ENCODE data around the gene COLGALT1.

The COLGALT1 gene

DNA sequence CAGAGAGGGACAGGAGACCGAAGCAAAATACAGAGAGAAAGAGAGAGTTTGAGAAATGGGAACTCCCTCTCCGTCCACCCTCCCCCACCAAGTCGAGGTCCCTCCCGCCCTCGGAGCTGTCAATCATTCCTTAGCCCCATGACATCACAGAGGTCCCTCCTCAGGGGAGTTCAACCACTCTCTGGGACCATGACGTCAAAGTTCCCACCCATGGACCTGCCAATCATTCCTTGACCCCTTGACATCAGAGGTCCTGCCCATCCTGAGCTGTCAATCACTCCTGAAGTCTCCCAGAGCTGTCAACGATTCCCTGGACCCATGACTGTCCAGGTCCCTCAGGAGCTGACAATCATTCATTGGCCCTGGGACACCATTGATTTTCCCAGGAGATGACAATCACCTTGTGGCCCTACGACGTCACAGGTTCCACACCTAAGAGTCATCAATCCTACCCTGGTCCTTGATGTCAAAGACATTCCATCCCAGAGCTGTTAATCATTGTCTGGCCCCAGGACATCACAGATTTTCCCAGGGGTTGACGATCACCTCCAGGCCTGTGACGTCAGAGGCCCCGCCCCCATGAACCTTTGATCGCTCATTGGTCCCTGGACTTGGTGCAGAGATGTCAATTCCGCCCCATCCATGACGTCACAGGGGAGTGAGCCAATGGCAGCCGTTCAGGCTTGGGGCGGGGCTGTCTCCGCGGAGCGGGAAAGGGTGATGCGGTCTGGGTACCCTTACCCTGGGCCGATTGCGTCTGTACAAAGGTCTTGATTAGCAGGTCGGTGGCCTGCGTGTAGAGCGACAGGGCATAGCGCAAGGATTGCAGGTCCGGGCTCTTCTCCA, 61.7 kb downstream of the COLGALT1 start:
- TF ChIP-seq, protein P1, sequence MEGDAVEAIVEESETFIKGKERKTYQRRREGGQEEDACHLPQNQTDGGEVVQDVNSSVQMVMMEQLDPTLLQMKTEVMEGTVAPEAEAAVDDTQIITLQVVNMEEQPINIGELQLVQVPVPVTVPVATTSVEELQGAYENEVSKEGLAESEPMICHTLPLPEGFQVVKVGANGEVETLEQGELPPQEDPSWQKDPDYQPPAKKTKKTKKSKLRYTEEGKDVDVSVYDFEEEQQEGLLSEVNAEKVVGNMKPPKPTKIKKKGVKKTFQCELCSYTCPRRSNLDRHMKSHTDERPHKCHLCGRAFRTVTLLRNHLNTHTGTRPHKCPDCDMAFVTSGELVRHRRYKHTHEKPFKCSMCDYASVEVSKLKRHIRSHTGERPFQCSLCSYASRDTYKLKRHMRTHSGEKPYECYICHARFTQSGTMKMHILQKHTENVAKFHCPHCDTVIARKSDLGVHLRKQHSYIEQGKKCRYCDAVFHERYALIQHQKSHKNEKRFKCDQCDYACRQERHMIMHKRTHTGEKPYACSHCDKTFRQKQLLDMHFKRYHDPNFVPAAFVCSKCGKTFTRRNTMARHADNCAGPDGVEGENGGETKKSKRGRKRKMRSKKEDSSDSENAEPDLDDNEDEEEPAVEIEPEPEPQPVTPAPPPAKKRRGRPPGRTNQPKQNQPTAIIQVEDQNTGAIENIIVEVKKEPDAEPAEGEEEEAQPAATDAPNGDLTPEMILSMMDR (IDR thresholded peaks at IDR 0.05; ENCODE audit: low read depth, low read length): no peak
- peak; percentile 24 for DNase-seq
- Histone ChIP-seq H3K27me3 (ENCODE audit: insufficient read depth, low read depth, severe bottlenecking) (no peaks in the 10 kb centered on the region), H3K9me3 (ENCODE audit: severe bottlenecking) (no peaks in the 10 kb centered on the region), H3K27ac (no peak overlapping the region), H3K4me3 (ENCODE audit: low read depth, low read length) (no peak overlapping the region), H3K36me3 (peaks cover 28% of the 10 kb centered on the region)

DNA sequence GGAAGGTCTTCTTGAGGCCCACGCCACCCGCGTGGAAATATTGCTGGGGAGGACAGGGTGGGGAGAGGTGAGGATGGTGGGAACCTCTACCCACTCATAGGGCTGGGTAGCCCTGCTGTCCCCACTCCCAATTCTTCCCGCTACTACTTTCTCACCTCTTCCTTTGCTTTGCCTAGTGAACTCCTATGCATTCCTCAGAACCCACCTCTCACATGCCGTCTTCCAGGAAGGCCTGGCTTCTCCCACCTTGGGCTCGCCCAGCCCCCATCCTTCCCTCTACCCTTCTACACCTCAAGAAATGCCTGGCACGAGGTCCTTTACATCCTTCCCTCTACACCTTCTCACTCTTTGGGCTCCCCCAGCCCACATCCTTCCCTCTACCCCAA, 62.4 kb downstream of the COLGALT1 start:
- peaks cover 34% of the 10 kb centered on the region for H3K36me3 ChIP-seq
- H3K27me3 ChIP-seq (ENCODE audit: insufficient read depth, low read depth, severe bottlenecking): no peaks in the 10 kb centered on the region
- TF ChIP-seq, protein P1 (IDR thresholded peaks at IDR 0.05; ENCODE audit: low read depth, low read length): no peak
- no peak overlapping the region for H3K27ac ChIP-seq
- H3K4me3 ChIP-seq (ENCODE audit: low read depth, low read length): no peak overlapping the region
- no peak for DNase-seq
- no peaks in the 10 kb centered on the region for H3K9me3 ChIP-seq (ENCODE audit: severe bottlenecking)

DNA sequence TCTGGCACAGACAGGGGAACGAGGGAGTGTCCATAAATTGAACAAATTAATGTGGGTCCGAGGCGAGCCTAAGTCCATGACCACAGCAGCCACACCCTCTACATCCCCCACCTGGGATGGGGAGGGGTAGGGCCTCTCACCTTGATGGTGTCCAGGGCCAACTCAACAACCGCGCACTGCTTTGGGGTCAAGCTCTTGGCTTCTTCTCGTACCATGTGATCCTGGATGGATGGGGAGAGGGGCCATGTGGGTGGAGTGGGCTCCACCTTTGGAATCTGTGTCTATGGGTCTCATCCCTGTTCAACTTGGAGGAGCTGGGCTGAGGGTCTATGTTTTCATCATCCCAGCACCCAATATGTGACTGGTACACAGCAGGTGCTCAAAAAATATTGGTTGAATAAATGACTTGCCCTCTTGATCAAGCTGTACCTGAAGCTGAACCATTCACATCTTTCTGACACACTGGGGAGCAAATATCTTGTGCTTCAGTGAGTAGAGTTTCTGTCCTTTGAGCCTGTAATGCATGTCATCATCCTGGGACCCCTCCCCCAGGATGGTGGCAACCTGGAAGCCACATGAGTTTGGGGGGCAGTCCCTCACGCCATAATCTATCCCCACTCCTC, 62.9 kb downstream of the COLGALT1 start:
- Histone ChIP-seq H3K36me3 (peaks cover 36% of the 10 kb centered on the region), H3K9me3 (ENCODE audit: severe bottlenecking) (no peaks in the 10 kb centered on the region), H3K27me3 (ENCODE audit: insufficient read depth, low read depth, severe bottlenecking) (no peaks in the 10 kb centered on the region), H3K27ac (no peak overlapping the region), H3K4me3 (ENCODE audit: low read depth, low read length) (no peak overlapping the region)
- TF ChIP-seq, protein P1 (IDR thresholded peaks at IDR 0.05; ENCODE audit: low read depth, low read length): no peak
- no peak for DNase-seq

DNA sequence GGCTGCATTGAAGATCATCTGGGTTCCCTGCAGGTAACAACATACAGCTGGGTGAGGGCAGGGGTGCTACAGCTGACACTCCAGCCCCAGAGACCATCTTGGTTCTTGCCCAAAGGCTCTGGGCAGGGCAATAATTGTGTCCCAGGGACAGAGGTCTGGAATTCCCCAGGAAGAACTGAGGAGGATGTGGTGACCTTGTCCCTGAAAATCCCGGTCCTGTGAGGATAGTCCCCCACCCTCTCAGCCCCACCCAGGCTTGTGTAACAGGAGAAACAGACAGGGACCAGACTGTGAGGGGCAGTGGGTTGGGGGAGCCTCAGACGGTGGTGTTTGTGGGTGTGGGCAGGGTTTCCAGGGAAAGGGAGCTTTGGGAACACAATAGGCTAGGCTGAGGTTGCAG, 63.5 kb downstream of the COLGALT1 start:
- H3K9me3 ChIP-seq (ENCODE audit: severe bottlenecking): no peaks in the 10 kb centered on the region

DNA sequence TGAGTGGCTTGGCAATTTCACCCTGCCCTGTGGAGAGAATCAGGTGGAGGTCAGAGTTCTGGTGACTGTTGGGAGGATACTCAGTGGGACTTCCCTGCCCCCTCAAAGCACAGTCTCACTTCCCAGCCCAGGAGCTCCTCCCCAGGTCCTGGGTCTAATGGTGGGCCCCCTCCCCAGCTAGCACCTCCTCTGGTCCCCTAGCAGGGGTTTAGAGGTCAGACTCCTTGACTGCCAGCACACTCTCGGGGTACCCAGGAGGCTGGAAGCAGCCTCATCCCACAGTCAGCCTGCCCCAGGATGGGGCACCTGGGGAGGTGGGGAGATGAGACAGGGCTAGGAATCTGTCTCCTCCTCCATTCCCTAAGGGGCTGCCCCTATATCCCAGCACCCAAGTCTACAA, 65.2 kb downstream of the COLGALT1 start:
- Histone ChIP-seq H3K9me3 (ENCODE audit: severe bottlenecking) (no peaks in the 10 kb centered on the region), H3K36me3 (peaks cover 50% of the 10 kb centered on the region), H3K27ac (no peak overlapping the region), H3K27me3 (ENCODE audit: insufficient read depth, low read depth, severe bottlenecking) (no peaks in the 10 kb centered on the region), H3K4me3 (ENCODE audit: low read depth, low read length) (no peak overlapping the region)
- TF ChIP-seq, protein P1 (IDR thresholded peaks at IDR 0.05; ENCODE audit: low read depth, low read length): no peak
- no peak for DNase-seq

More for the DNA sequence above, 63.5 kb downstream of the COLGALT1 start:
- TF ChIP-seq, protein P1 (IDR thresholded peaks at IDR 0.05; ENCODE audit: low read depth, low read length): no peak
- no peaks in the 10 kb centered on the region for H3K27me3 ChIP-seq (ENCODE audit: insufficient read depth, low read depth, severe bottlenecking)
- no peak for DNase-seq
- peaks cover 40% of the 10 kb centered on the region for H3K36me3 ChIP-seq
- H3K27ac ChIP-seq: no peak overlapping the region
- H3K4me3 ChIP-seq (ENCODE audit: low read depth, low read length): no peak overlapping the region

All from WERI-Rb-1 (cell line).